ENCODE data around the gene ARID5B. TPM values are rescaled to one million over a fixed set of nuclear protein-coding genes. Genes with fewer than 3 reads are reported as not detected.

ARID5B gene
- total RNA-seq, 1 experiment from 2014 or later, result 168 TPM

GRCh38 chr10:62012318-62012717 lies 110.8 kb downstream of the ARID5B start:
- peaks cover 57% of the 10 kb centered on the region for H3K4me1 ChIP-seq
- no peaks in the 10 kb centered on the region for H3K27me3 ChIP-seq (replicated peaks; ENCODE audit: control insufficient read depth, insufficient read depth, low read length)
- Mint-ChIP-seq H3K27ac (ENCODE audit: unreplicated experiment) (peak overlapping the region; percentile 48), H3K27me3 (ENCODE audit: insufficient read depth, unreplicated experiment) (no peaks in the 10 kb centered on the region), H3K4me1 (ENCODE audit: low read depth, unreplicated experiment) (peaks cover 77% of the 10 kb centered on the region), H3K4me3 (ENCODE audit: unreplicated experiment) (no peak overlapping the region), H3K9me3 (ENCODE audit: unreplicated experiment) (no peaks in the 10 kb centered on the region), H3K36me3 (ENCODE audit: insufficient read depth, unreplicated experiment) (peaks cover 97% of the 10 kb centered on the region)
- BruUV-seq (replicated peaks), result no TSS peak
- peaks cover 11% of the 10 kb centered on the region; the same call in 1 of the 2 replicates for H3K36me3 ChIP-seq (ENCODE audit: control insufficient read depth, insufficient read depth, low read length)
- no peaks in the 10 kb centered on the region for H3K9me3 ChIP-seq
- intact Hi-C loops (cut with micrococcal nuclease; ENCODE audit: unreplicated experiment), result no loop called here
- peak in 1 of 2 experiments; percentile 54 for DNase-seq
- H3K4me3 ChIP-seq (ENCODE audit: low read depth, low read length), result no peak overlapping the region
- ChIA-PET POLR2A (no interaction called here), CTCF (no interaction called here)
- no peak for TF ChIP-seq CTCF (IDR thresholded peaks at IDR 0.05; ENCODE audit: insufficient read depth in 1 of 2, low read depth in 1 of 2, low read length in 1 of 2, severe bottlenecking in 1 of 2, unreplicated experiment in 1 of 2)

- peak overlapping the region; percentile 2 for H3K4me3 Mint-ChIP-seq (ENCODE audit: unreplicated experiment)
- ChIA-PET CTCF (interaction anchor here (1.2 kb wide), 1 partner anchor 23 kb away, joined by 3 read pairs; no protein-coding TSS in a partner anchor), POLR2A (no interaction called here)
- H3K36me3 ChIP-seq (ENCODE audit: control insufficient read depth, insufficient read depth, low read length), result peaks cover 6% of the 10 kb centered on the region; the same call in 1 of the 2 replicates
- peaks cover 67% of the 10 kb centered on the region for H3K4me1 Mint-ChIP-seq (ENCODE audit: low read depth, unreplicated experiment)
- no peaks in the 10 kb centered on the region for H3K27me3 Mint-ChIP-seq (ENCODE audit: insufficient read depth, unreplicated experiment)
- BruUV-seq (replicated peaks), result TSS peak; percentile 0
- H3K9me3 ChIP-seq, result no peaks in the 10 kb centered on the region
- no peaks in the 10 kb centered on the region for H3K9me3 Mint-ChIP-seq (ENCODE audit: unreplicated experiment)
- H3K4me3 ChIP-seq (ENCODE audit: low read depth, low read length), result no peak overlapping the region
- intact Hi-C loops (cut with micrococcal nuclease; ENCODE audit: unreplicated experiment), result no loop called here
- peak overlapping the region; percentile 31 for H3K27ac Mint-ChIP-seq (ENCODE audit: unreplicated experiment)
- peaks cover 97% of the 10 kb centered on the region for H3K36me3 Mint-ChIP-seq (ENCODE audit: insufficient read depth, unreplicated experiment)
- no peak for DNase-seq
- no peak for TF ChIP-seq CTCF (IDR thresholded peaks at IDR 0.05; ENCODE audit: insufficient read depth in 1 of 2, low read depth in 1 of 2, low read length in 1 of 2, severe bottlenecking in 1 of 2, unreplicated experiment in 1 of 2)
- H3K4me1 ChIP-seq, result peaks cover 70% of the 10 kb centered on the region
- no peaks in the 10 kb centered on the region for H3K27me3 ChIP-seq (replicated peaks; ENCODE audit: control insufficient read depth, insufficient read depth, low read length)
Measured at GRCh38 chr10:62014510-62014909, 113.0 kb downstream of the ARID5B start.

- H3K4me1 Mint-ChIP-seq (ENCODE audit: low read depth, unreplicated experiment), result peaks cover 69% of the 10 kb centered on the region
- no peak for DNase-seq
- H3K27me3 Mint-ChIP-seq (ENCODE audit: insufficient read depth, unreplicated experiment), result no peaks in the 10 kb centered on the region
- H3K9me3 ChIP-seq, result no peaks in the 10 kb centered on the region
- peaks cover 96% of the 10 kb centered on the region for H3K36me3 Mint-ChIP-seq (ENCODE audit: insufficient read depth, unreplicated experiment)
- no peak for TF ChIP-seq CTCF (IDR thresholded peaks at IDR 0.05; ENCODE audit: insufficient read depth in 1 of 2, low read depth in 1 of 2, low read length in 1 of 2, severe bottlenecking in 1 of 2, unreplicated experiment in 1 of 2)
- no peak overlapping the region for H3K4me3 ChIP-seq (ENCODE audit: low read depth, low read length)
- peaks cover 6% of the 10 kb centered on the region; the same call in 1 of the 2 replicates for H3K36me3 ChIP-seq (ENCODE audit: control insufficient read depth, insufficient read depth, low read length)
- no peaks in the 10 kb centered on the region for H3K9me3 Mint-ChIP-seq (ENCODE audit: unreplicated experiment)
- H3K4me1 ChIP-seq, result peaks cover 69% of the 10 kb centered on the region
- BruUV-seq (replicated peaks), result no TSS peak
- peak overlapping the region; percentile 26 for H3K27ac Mint-ChIP-seq (ENCODE audit: unreplicated experiment)
- POLR2A ChIA-PET, result interaction anchor here (0.6 kb wide), 1 partner anchor 27 kb away, joined by 6 read pairs; no protein-coding TSS in a partner anchor
- intact Hi-C loops (cut with micrococcal nuclease; ENCODE audit: unreplicated experiment), result loop anchor here (2.0 kb wide), 1 partner anchor 179 kb away; no protein-coding TSS in a partner anchor
- H3K4me3 Mint-ChIP-seq (ENCODE audit: unreplicated experiment), result no peak overlapping the region
- no peaks in the 10 kb centered on the region for H3K27me3 ChIP-seq (replicated peaks; ENCODE audit: control insufficient read depth, insufficient read depth, low read length)
- CTCF ChIA-PET, result no interaction called here
Measured at GRCh38 chr10:62015994-62016393, 114.5 kb downstream of the ARID5B start.

Measured in Caco-2 (cell line).